NCI-H82 treated with DMSO at 0.1 percent for 48 hours (cell line): ENCODE data around the gene SLX1A.
"Not testable (repeated sequence)": the region's sequence is repeated elsewhere in the genome, so short reads cannot be mapped to it uniquely, and the experiment has no call there.

Experiments
- DNase-seq: peaks from one replicate; lab custom pipeline; 2025; ENCODE audit not compliant: unreplicated experiment; lab: John Stamatoyannopoulos, UW

Gene SLX1A

GRCh38 chr16:30184096-30184890 lies 9.4 kb upstream of the SLX1A start:
- DNase-seq: no peak

GRCh38 chr16:30184891-30185682 lies 8.6 kb upstream of the SLX1A start:
- DNase-seq: no peak

- DNase-seq: no peak
Measured at GRCh38 chr16:30185683-30186421, 7.8 kb upstream of the SLX1A start.

GRCh38 chr16:30186444-30186781 lies 7.3 kb upstream of the SLX1A start:
- no peak for DNase-seq

GRCh38 chr16:30186782-30187555 lies 6.7 kb upstream of the SLX1A start:
- DNase-seq: no peak

GRCh38 chr16:30187556-30187865 lies 6.2 kb upstream of the SLX1A start:
- DNase-seq: no peak

GRCh38 chr16:30187971-30188561 lies 5.6 kb upstream of the SLX1A start:
- DNase-seq: no peak

GRCh38 chr16:30191158-30191557 lies 2.5 kb upstream of the SLX1A start:
- not testable (repeated sequence) for DNase-seq

- DNase-seq: not testable (repeated sequence)
Measured at GRCh38 chr16:30193098-30193497, 577 bp upstream of the SLX1A start.

GRCh38 chr16:30194172-30194925 lies 674 bp downstream of the SLX1A start:
- DNase-seq: not testable (repeated sequence)

GRCh38 chr16:30197001-30197400 lies 3.3 kb downstream of the SLX1A start:
- not testable (repeated sequence) for DNase-seq

- DNase-seq: not testable (repeated sequence)
Measured at GRCh38 chr16:30199049-30199448, 5.4 kb downstream of the SLX1A start, which contains the start of gene SULT1A3. TSS of gene SULT1A3 (plus strand) at chr16:30199255. CDS start at chr16:30200729, 1,474 bp downstream.

- DNase-seq: not testable (repeated sequence)
Measured at GRCh38 chr16:30199608-30200343, 6.1 kb downstream of the SLX1A start.

- not testable (repeated sequence) for DNase-seq
Measured at GRCh38 chr16:30205541-30206236, 12.0 kb downstream of the SLX1A start.

- DNase-seq: not testable (repeated sequence)
Measured at GRCh38 chr16:30206252-30206651, 12.6 kb downstream of the SLX1A start.

GRCh38 chr16:30207063-30207704 lies 13.5 kb downstream of the SLX1A start:
- not testable (repeated sequence) for DNase-seq

- DNase-seq: not testable (repeated sequence)
Measured at GRCh38 chr16:30209032-30209431, 15.4 kb downstream of the SLX1A start.

GRCh38 chr16:30211414-30211813 lies 17.7 kb downstream of the SLX1A start:
- DNase-seq: not testable (repeated sequence)
